Epithelial cell of esophagus (primary cell): ENCODE measurements around the gene PRMT2.

Experiments used
- DNase-seq: peaks from one replicate; pipeline ENCODE4 v3.0.0; 2010; ENCODE audit warnings: low read depth
- H3K4me3 ChIP-seq: 2 replicates; pipeline ENCODE4 v1.5.1; 2011; ENCODE audit warnings: mild to moderate bottlenecking, low read length, control low read depth
- TF ChIP-seq, protein P1 (sequence below): IDR thresholded peaks from 2 replicates; pipeline ENCODE4 v1.5.1; 2011; ENCODE audit warnings: low read depth, mild to moderate bottlenecking, low read length, control low read depth, inconsistent platforms; ENCODE audit not compliant: insufficient read depth; ENCODE audit errors: missing control alignments

The PRMT2 gene

DNA sequence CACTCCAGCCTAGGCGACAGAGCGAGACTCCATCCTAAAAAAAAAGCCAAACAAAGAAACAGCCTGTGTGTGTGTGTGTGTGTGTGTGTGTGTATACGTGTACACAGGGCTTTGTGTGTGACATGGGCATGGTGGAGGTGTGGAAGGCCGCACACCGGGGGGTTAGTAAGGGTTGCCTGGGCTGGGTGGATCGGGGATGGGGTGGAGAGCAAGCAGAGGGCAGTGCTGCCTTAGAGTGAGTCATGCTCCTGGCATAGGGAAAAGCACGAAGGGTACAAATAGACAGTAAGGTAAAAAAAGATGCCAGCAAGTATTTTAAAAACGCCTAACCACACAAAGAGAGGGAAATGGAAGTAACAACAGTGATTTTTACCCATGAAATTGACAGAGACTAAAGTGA is 6.2 kb downstream of the PRMT2 start:
- TF ChIP-seq, protein P1, sequence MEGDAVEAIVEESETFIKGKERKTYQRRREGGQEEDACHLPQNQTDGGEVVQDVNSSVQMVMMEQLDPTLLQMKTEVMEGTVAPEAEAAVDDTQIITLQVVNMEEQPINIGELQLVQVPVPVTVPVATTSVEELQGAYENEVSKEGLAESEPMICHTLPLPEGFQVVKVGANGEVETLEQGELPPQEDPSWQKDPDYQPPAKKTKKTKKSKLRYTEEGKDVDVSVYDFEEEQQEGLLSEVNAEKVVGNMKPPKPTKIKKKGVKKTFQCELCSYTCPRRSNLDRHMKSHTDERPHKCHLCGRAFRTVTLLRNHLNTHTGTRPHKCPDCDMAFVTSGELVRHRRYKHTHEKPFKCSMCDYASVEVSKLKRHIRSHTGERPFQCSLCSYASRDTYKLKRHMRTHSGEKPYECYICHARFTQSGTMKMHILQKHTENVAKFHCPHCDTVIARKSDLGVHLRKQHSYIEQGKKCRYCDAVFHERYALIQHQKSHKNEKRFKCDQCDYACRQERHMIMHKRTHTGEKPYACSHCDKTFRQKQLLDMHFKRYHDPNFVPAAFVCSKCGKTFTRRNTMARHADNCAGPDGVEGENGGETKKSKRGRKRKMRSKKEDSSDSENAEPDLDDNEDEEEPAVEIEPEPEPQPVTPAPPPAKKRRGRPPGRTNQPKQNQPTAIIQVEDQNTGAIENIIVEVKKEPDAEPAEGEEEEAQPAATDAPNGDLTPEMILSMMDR, result no peak
- no peak for DNase-seq

GRCh38 chr21:46643379-46644177 is 8.1 kb downstream of the PRMT2 start:
- DNase-seq, result no peak
- no peak overlapping the region for H3K4me3 ChIP-seq
- TF ChIP-seq, protein P1, result no peak

More for the DNA sequence above, 6.2 kb downstream of the PRMT2 start:
- no peak overlapping the region for H3K4me3 ChIP-seq

- no peak overlapping the region for H3K4me3 ChIP-seq
- TF ChIP-seq, protein P1, result no peak
- no peak for DNase-seq
Observed at GRCh38 chr21:46645840-46646239, 10.4 kb downstream of the PRMT2 start.

DNA sequence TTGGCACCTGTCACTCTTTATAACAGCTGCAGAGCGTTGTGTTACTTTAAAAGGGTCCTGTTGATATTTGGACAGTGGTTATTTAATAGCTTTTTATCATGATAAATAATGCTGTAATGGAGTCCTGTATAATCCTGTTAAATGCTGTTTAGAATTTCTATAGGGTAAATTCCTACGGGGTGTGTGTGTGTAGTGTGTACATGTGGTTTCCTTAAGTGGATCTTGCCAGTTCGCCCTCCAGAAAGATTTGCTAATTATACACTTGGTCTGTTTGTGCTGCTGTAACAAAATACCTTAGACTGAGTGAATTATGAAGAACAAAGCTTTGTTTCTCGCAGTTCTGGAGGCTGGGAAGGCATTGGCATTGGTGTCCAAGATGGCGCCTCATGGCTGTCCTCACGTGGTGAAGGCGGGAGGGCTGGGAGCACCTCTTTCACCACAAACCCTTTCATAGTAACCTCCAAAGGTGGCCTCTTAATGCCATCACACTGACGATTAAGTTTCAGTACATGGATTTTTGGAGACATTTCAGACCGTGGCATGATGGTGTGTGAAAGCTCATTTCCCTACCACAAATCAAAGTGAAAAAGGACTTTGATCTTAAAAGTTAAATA is 11.2 kb downstream of the PRMT2 start:
- TF ChIP-seq, protein P1, result no peak
- DNase-seq, result no peak

DNA sequence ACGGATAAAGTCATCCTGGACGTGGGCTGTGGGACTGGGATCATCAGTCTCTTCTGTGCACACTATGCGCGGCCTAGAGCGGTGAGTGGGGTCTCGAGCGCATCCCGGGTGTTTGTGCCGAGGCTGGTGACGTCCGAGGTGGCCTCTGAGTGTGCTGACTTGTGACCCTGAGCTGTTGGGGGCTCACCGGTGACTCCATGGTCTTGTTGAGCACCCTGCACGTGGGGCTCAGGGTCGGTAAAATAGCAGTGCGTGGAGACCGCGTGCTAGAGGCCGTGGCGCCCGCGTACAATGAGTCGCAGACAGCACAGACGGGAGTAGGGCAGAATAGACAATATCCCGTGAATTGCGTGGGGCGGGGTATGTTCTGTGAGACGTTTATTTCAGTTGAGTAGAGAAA is 13.1 kb downstream of the PRMT2 start:
- H3K4me3 ChIP-seq, result no peak overlapping the region
- DNase-seq, result no peak

More for the DNA sequence above, 11.2 kb downstream of the PRMT2 start:
- no peak overlapping the region for H3K4me3 ChIP-seq

GRCh38 chr21:46649356-46649755 is 13.9 kb downstream of the PRMT2 start:
- DNase-seq, result no peak
- TF ChIP-seq, protein P1, result no peak
- no peak overlapping the region for H3K4me3 ChIP-seq

More for the DNA sequence above, 13.1 kb downstream of the PRMT2 start:
- TF ChIP-seq, protein P1, result no peak
